Panc1 (cell line): ENCODE results near the gene HDAC7. TPM values are rescaled to one million over a fixed set of nuclear protein-coding genes. Genes with fewer than 3 reads are reported as not detected.

Source experiments
- ATAC-seq: fragments of 200-7000 bp; cut with Tn5 transposase; 2 replicates; pipeline ENCODE4 v1.9.1; 2020; ENCODE audit warnings: mild to moderate bottlenecking, moderate library complexity
- BruUV-seq: library from RNA; stranded (reverse); fragments of 400-500 nt; replicated peaks from 2 replicates; lab custom pipeline; 2021; lab: Mats Ljungman, UMichigan
- CTCF ChIA-PET: fragments of 300-600 bp; sonication (Branson Sonifier 250); formaldehyde crosslinking; loops from one replicate; lab custom pipeline; 2022; ENCODE audit warnings: antibody characterized with exemption; lab: Charles Lee
- POLR2A ChIA-PET: fragments of 300-600 bp; sonication (Branson Sonifier 250); formaldehyde crosslinking; loops from one replicate; lab custom pipeline; 2022; ENCODE audit warnings: antibody characterized with exemption; lab: Charles Lee
- DNase-seq: peaks from one replicate; pipeline ENCODE4 v3.0.0-alpha.2; 2010; ENCODE audit warnings: low read depth, low spot score
- H3K27ac ChIP-seq: 2 replicates; pipeline ENCODE4 v1.5.1; 2011; ENCODE audit warnings: mild to moderate bottlenecking, low read length, inconsistent platforms
- H3K27me3 ChIP-seq: fragments of 200-500 bp; sonication (Bioruptor generic); 2 replicates; pipeline ENCODE4 v1.6.0; 2014; ENCODE audit warnings: low read length, inconsistent platforms; ENCODE audit not compliant: control insufficient read depth, insufficient read depth
- H3K36me3 ChIP-seq: fragments of 200-500 bp; sonication (Bioruptor generic); 2 replicates; pipeline ENCODE4 v1.5.1; 2014; ENCODE audit warnings: inconsistent platforms, mild to moderate bottlenecking, low read length, moderate library complexity; ENCODE audit not compliant: control insufficient read depth, insufficient read depth
- H3K4me1 ChIP-seq: 2 replicates; pipeline ENCODE4 v1.5.1; 2011; ENCODE audit warnings: inconsistent platforms, mild to moderate bottlenecking, low read length, moderate library complexity; ENCODE audit not compliant: control insufficient read depth, insufficient read depth
- H3K4me3 ChIP-seq, 2 experiments: 2 replicates each; pipeline ENCODE4 v1.5.1; 2011 to 2012; ENCODE audit warnings: low read depth in 2 of 2, low read length in 2 of 2, mild to moderate bottlenecking in 2 of 2, inconsistent platforms in 1 of 2, moderate library complexity in 1 of 2
- H3K9me3 ChIP-seq: fragments of 200-500 bp; sonication (Bioruptor generic); 2 replicates; pipeline ENCODE4 v1.5.1; 2014; ENCODE audit warnings: low read depth, mild to moderate bottlenecking, inconsistent platforms, low read length, moderate library complexity; ENCODE audit not compliant: control insufficient read depth, insufficient read depth
- CTCF ChIP-seq: fragments of 450-650 bp; IDR thresholded peaks from 2 replicates; pipeline ENCODE4 v1.5.1; 2017; ENCODE audit warnings: mild to moderate bottlenecking
- POLR2AphosphoS5 ChIP-seq: IDR thresholded peaks from 2 replicates; pipeline ENCODE4 v1.6.1; 2012; ENCODE audit warnings: mild to moderate bottlenecking, low read depth, low read length, moderate library complexity
- REST ChIP-seq, 2 experiments: IDR thresholded peaks; 2 replicates each; pipeline ENCODE4 v1.6.1; 2011 to 2012; ENCODE audit warnings: low read depth in 2 of 2, control low read depth in 1 of 2, low read length in 1 of 2, mild to moderate bottlenecking in 1 of 2, moderate library complexity in 1 of 2; ENCODE audit not compliant: insufficient read depth in 1 of 2
- SIN3A ChIP-seq: IDR thresholded peaks from 2 replicates; pipeline ENCODE4 v1.6.1; 2012; ENCODE audit warnings: low read depth, mild to moderate bottlenecking, low read length, moderate library complexity, borderline replicate concordance; ENCODE audit not compliant: insufficient read depth
- TCF7L2 ChIP-seq: IDR thresholded peaks from 2 replicates; pipeline ENCODE4 v1.6.1; 2011; ENCODE audit warnings: mild to moderate bottlenecking, low read depth, low read length, inconsistent platforms
- in situ Hi-C: cut with HindIII; loops from 2 replicates; pipeline ENCODE4 v1.10.0; 2016; ENCODE audit warnings: low sequenced_read_pairs, low pct_unique_long_range_greater_than_20kb
- intact Hi-C: fragments of 100-400 bp; cut with micrococcal nuclease; formaldehyde crosslinking; loops from one replicate; pipeline ENCODE4 v1.10.0; 2022; ENCODE audit not compliant: unreplicated experiment
- total RNA-seq: library from RNA; stranded (reverse); gene quantifications from one replicate; pipeline ENCODE4 v1.2.1, GENCODE V29; 2021; ENCODE audit not compliant: unreplicated experiment

HDAC7 gene
- total RNA-seq, 1 experiment from 2014 or later: 84.2 TPM

- ChIA-PET CTCF (no interaction called here), POLR2A (no interaction called here)
- no peak for TF ChIP-seq CTCF
- no peak for TF ChIP-seq TCF7L2
- TF ChIP-seq SIN3A: no peak
- no peak for TF ChIP-seq POLR2AphosphoS5
- TF ChIP-seq REST (IDR thresholded peaks at IDR 0.05; ENCODE audit: insufficient read depth in 1 of 2, low read depth in 2 of 2, low read length in 1 of 2): no peak
- no peaks in the 10 kb centered on the region for H3K27me3 ChIP-seq
- no TSS peak for BruUV-seq
- intact Hi-C loops (no loop called here), in situ Hi-C loops (no loop called here)
- no peak overlapping the region for H3K27ac ChIP-seq
- H3K9me3 ChIP-seq: no peaks in the 10 kb centered on the region
- ATAC-seq (no peak), DNase-seq (no peak)
- no peak overlapping the region for H3K4me3 ChIP-seq
- no peaks in the 10 kb centered on the region for H3K36me3 ChIP-seq
- peaks cover 18% of the 10 kb centered on the region for H3K4me1 ChIP-seq
These were observed 67.2 kb downstream of the HDAC7 start for GRCh38 chr12:47752552-47752951.

GRCh38 chr12:47752121-47752520 lies 67.6 kb downstream of the HDAC7 start:
- TF ChIP-seq CTCF: no peak
- no peak for TF ChIP-seq TCF7L2
- no peak for TF ChIP-seq SIN3A
- TF ChIP-seq REST (IDR thresholded peaks at IDR 0.05; ENCODE audit: insufficient read depth in 1 of 2, low read depth in 2 of 2, low read length in 1 of 2): no peak
- no peak for TF ChIP-seq POLR2AphosphoS5
- H3K36me3 ChIP-seq: no peaks in the 10 kb centered on the region
- ATAC-seq (no peak), DNase-seq (no peak)
- ChIA-PET POLR2A (interaction anchor here (0.8 kb wide), 1 partner anchor 453 kb away, joined by 3 read pairs; no protein-coding TSS in a partner anchor), CTCF (no interaction called here)
- H3K27me3 ChIP-seq: no peaks in the 10 kb centered on the region
- intact Hi-C loops (no loop called here), in situ Hi-C loops (no loop called here)
- H3K4me3 ChIP-seq: no peak overlapping the region
- BruUV-seq: no TSS peak
- no peaks in the 10 kb centered on the region for H3K9me3 ChIP-seq
- no peak overlapping the region for H3K27ac ChIP-seq
- peaks cover 15% of the 10 kb centered on the region for H3K4me1 ChIP-seq
